Natural killer cell (primary cell): ENCODE measurements around the gene TRAFD1. TPM values are rescaled to one million over a fixed set of nuclear protein-coding genes. Genes with fewer than 3 reads are reported as not detected.
A peak's percentile ranks its signal among the peaks of the same experiment; 100 is the strongest.

Source experiments
- ATAC-seq, 3 donors: fragments of 150-1000 bp in 2 of 3; fragments of 200-7000 bp in 1 of 3; cut with Tn5 transposase; 1 replicate in 1 of 3; 2 replicates in 2 of 3; pipeline ENCODE4 v1.10.0; 2021; ENCODE audit warnings: mild to moderate bottlenecking in 2 of 3, moderate library complexity in 2 of 3
- DNase-seq, 2 donors: peaks; one replicate each; pipeline versions ENCODE4 v3.0.0 to v3.0.0-alpha.2; 2013 to 2021; ENCODE audit warnings: mixed read lengths in 1 of 2
- H3K27ac ChIP-seq: one replicate; pipeline ENCODE4 v1.5.1; 2013; ENCODE audit warnings: mild to moderate bottlenecking, low read length
- H3K27me3 ChIP-seq: one replicate; pipeline ENCODE4 v1.6.1; 2013; ENCODE audit warnings: low read length; ENCODE audit not compliant: control insufficient read depth, insufficient read depth
- H3K36me3 ChIP-seq: one replicate; pipeline ENCODE4 v1.6.1; 2013; ENCODE audit warnings: low read length; ENCODE audit not compliant: control insufficient read depth, insufficient read depth
- H3K4me1 ChIP-seq: one replicate; pipeline ENCODE4 v1.6.1; 2013; ENCODE audit warnings: low read length; ENCODE audit not compliant: control insufficient read depth, insufficient read depth
- H3K4me3 ChIP-seq: one replicate; pipeline ENCODE4 v1.5.1; 2013; ENCODE audit warnings: low read length
- H3K9me3 ChIP-seq: one replicate; pipeline ENCODE4 v1.6.1; 2013; ENCODE audit warnings: low read length; ENCODE audit not compliant: control insufficient read depth, insufficient read depth
- H3K27ac Mint-ChIP-seq, 2 donors: one replicate each; pipeline ENCODE4 v1.8.0; 2022; ENCODE audit warnings: mild to moderate bottlenecking in 2 of 2, mixed read lengths in 2 of 2, moderate library complexity in 1 of 2
- H3K27me3 Mint-ChIP-seq, 2 donors: one replicate each; pipeline ENCODE4 v1.8.0; 2022; ENCODE audit warnings: low read depth in 2 of 2, mixed read lengths in 2 of 2
- H3K36me3 Mint-ChIP-seq: one replicate; pipeline ENCODE4 v1.8.0; 2022; ENCODE audit warnings: mixed read lengths
- H3K4me1 Mint-ChIP-seq, 2 donors: one replicate each; pipeline ENCODE4 v1.8.0; 2022; ENCODE audit warnings: mixed read lengths in 2 of 2
- H3K4me3 Mint-ChIP-seq: one replicate; pipeline ENCODE4 v1.8.0; 2022; ENCODE audit warnings: mild to moderate bottlenecking, moderate library complexity, mixed read lengths
- H3K9me3 Mint-ChIP-seq, 2 donors: one replicate each; pipeline ENCODE4 v1.8.0; 2022; ENCODE audit warnings: mixed read lengths in 2 of 2
- WGBS: methylation state at CpG from one replicate; pipeline ENCODE4 v1.1.7; 2013; ENCODE audit warnings: missing lambda C conversion rate; ENCODE audit not compliant: insufficient coverage; 5-methylcytosine and 5-hydroxymethylcytosine counted together
- intact Hi-C: fragments of 100-400 bp; cut with micrococcal nuclease; formaldehyde crosslinking; loops from one replicate; pipeline ENCODE4 v1.14.2; 2022
- total RNA-seq, 4 donors: library from RNA; stranded (reverse); fragments of 120-200 nt in 1 of 4; gene quantifications; one replicate each; pipeline versions ENCODE4 v1.2.3 to v1.2.4, GENCODE V29; 2013 to 2022
- TF ChIP-seq, protein P1 (sequence below): fragments of 200-600 bp; IDR thresholded peaks from one replicate; pipeline ENCODE4 v1.8.0; 2022; ENCODE audit warnings: antibody characterized with exemption

The TRAFD1 gene
- total RNA-seq, 3 donors from 2014 or later (not counting 1 experiment from before 2014, with no cell fraction given): 35.8 to 45.3 (median 45.2) TPM

DNA sequence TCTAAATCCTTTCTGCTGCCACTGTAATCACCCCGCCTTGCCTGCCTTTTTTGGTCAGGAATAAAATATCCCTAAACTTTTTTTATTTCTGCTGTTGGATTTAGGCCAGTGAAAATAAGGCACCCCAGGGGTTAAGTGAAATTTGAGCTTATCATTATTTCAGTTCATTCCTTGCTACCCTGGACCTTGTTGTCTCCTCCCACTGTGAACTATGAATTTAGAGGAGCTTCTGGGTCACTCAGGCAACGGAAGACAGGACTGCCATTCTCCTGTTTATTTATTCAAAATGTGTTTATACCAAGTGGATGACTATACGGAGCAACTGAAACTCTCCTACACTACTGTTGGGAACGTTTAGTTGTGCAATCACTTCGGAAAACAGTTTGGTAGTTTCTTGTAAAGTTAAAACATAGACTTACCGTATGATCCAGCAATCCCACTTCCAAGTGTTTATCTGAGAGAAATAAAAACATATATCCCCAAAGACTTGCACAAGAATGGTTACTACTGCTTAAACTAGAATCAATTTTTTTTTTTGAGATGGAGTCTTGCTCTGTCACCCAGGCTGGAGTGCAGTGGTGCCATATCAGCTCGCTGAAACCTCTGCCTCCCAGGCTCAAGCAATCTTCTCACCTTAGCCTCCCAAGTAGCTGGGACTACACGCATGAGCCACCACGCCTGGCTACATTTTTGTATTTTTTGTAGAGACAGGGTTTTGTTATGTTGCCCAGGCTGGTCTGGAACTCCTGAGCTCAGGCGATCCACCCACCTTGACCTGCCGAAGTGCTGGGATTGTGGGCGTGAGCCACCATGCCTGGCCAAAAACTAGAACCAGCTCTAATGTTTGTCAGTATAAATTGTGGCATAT, 2.3 kb upstream of the TRAFD1 start:
- Mint-ChIP-seq H3K4me3 (no peak overlapping the region), H3K4me1 (peaks cover 12 to 14% of the 10 kb centered on the region in 2 donors), H3K27ac (no peak overlapping the region), H3K9me3 (no peaks in the 10 kb centered on the region), H3K27me3 (peaks cover 4 to 8% of the 10 kb centered on the region in 2 donors), H3K36me3 (no peaks in the 10 kb centered on the region)
- intact Hi-C loops: loop anchor here (10.0 kb wide), 2 partner anchors 108 to 178 kb away; partner anchors contain the start of genes ERP29 and TMEM116
- Histone ChIP-seq H3K9me3 (no peaks in the 10 kb centered on the region), H3K4me1 (peaks cover 20% of the 10 kb centered on the region), H3K4me3 (no peak overlapping the region), H3K36me3 (no peaks in the 10 kb centered on the region), H3K27me3 (no peaks in the 10 kb centered on the region), H3K27ac (no peak overlapping the region)
- DNase-seq (no peak), ATAC-seq (no peak)
- TF ChIP-seq, protein P1, sequence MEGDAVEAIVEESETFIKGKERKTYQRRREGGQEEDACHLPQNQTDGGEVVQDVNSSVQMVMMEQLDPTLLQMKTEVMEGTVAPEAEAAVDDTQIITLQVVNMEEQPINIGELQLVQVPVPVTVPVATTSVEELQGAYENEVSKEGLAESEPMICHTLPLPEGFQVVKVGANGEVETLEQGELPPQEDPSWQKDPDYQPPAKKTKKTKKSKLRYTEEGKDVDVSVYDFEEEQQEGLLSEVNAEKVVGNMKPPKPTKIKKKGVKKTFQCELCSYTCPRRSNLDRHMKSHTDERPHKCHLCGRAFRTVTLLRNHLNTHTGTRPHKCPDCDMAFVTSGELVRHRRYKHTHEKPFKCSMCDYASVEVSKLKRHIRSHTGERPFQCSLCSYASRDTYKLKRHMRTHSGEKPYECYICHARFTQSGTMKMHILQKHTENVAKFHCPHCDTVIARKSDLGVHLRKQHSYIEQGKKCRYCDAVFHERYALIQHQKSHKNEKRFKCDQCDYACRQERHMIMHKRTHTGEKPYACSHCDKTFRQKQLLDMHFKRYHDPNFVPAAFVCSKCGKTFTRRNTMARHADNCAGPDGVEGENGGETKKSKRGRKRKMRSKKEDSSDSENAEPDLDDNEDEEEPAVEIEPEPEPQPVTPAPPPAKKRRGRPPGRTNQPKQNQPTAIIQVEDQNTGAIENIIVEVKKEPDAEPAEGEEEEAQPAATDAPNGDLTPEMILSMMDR: no peak
- WGBS: 88% methylated on average over 8 of the region's 12 CpGs

DNA sequence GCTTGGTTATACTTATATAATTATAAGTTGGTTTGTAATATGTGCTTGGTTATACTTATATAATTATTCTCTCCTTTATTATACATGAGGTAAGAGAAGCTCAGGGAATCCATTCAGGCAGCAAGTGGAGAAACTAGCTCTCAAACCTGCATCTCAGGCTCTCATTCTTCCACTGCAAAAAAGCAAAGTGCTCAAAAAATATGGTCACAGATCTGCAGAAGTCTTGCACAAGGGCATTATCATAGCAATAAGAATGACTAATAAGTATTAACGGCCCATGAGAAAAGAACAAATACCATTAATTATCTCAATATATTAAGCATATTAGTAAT, 476 bp upstream of the TRAFD1 start:
- peaks cover 4 to 8% of the 10 kb centered on the region in 2 donors for H3K27me3 Mint-ChIP-seq
- H3K4me3 ChIP-seq: no peak overlapping the region
- intact Hi-C loops: loop anchor here (1.0 to 10.0 kb wide), 3 partner anchors 17 to 180 kb away; partner anchors contain the start of genes ERP29, NAA25 and TMEM116

DNA sequence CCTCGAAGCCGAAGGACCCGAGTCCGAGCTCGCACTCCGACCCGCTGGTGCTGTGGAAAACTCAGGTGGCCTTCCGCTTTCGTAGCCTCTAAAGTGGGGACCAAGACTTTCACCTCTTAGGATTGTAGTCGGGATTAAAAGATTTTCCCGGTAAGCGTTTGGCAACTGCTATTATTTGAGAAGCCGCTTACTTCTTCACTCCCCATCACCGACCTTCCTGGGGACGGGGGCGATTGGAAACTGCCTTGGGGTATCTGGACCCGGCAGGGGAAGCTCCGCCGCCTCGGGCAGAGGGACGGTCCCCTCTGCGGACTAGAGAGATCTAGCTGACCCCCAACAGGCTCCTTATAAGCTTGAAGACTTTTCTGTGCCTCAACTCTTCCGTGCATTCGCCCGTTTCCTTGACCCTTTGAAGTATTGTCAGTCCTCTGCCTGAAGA, 659 bp downstream of the TRAFD1 start:
- 3% methylated on average over 25 of the region's 25 CpGs for WGBS
- H3K9me3 ChIP-seq: no peaks in the 10 kb centered on the region
- H3K36me3 ChIP-seq: no peaks in the 10 kb centered on the region
- TF ChIP-seq, protein P1: no peak
- Mint-ChIP-seq H3K4me1 (peaks cover 21 to 34% of the 10 kb centered on the region in 2 donors), H3K27ac (peak overlapping the region; percentile 89 to 96), H3K4me3 (peak overlapping the region; percentile 90), H3K36me3 (no peaks in the 10 kb centered on the region), H3K9me3 (no peaks in the 10 kb centered on the region), H3K27me3 (peaks cover 0 to under 1% of the 10 kb centered on the region in 2 donors)
- intact Hi-C loops: loop anchor here (1.0 to 10.0 kb wide), 3 partner anchors 18 to 181 kb away; partner anchors contain the start of genes ERP29, NAA25 and TMEM116
- peak overlapping the region; percentile 95 for H3K4me3 ChIP-seq
- peaks cover 37% of the 10 kb centered on the region for H3K4me1 ChIP-seq
- H3K27me3 ChIP-seq: no peaks in the 10 kb centered on the region
- ATAC-seq (no peak), DNase-seq (peak in 1 of 2 donors; percentile 19)
- H3K27ac ChIP-seq: peak overlapping the region; percentile 92

More for the DNA sequence above, 476 bp upstream of the TRAFD1 start:
- Histone ChIP-seq H3K27ac (no peak overlapping the region), H3K4me1 (peaks cover 34% of the 10 kb centered on the region), H3K27me3 (no peaks in the 10 kb centered on the region), H3K9me3 (no peaks in the 10 kb centered on the region), H3K36me3 (no peaks in the 10 kb centered on the region)
- peaks cover 18 to 23% of the 10 kb centered on the region in 2 donors for H3K4me1 Mint-ChIP-seq
- TF ChIP-seq, protein P1: no peak
- no peak for DNase-seq
- no peaks in the 10 kb centered on the region for H3K36me3 Mint-ChIP-seq
- ATAC-seq: no peak
- peak overlapping the region; percentile 90 for H3K4me3 Mint-ChIP-seq
- H3K27ac Mint-ChIP-seq: peak overlapping the region; percentile 89 to 96
- no CpG with 5 or more reads among the region's 1 CpG for WGBS
- no peaks in the 10 kb centered on the region for H3K9me3 Mint-ChIP-seq
